Lower lobe of right lung (tissue), 2 donors: Measurements from ENCODE around the gene VSNL1. TPM values are rescaled to one million over a fixed set of nuclear protein-coding genes. Genes with fewer than 3 reads are reported as not detected.

ENCODE experiments used
- ATAC-seq, 2 donors: fragments of 200-7000 bp; cut with Tn5 transposase; one replicate each; pipeline ENCODE4 v1.9.1; 2020 to 2022; ENCODE audit warnings: mild to moderate bottlenecking in 2 of 2, moderate library complexity in 2 of 2
- DNase-seq: peaks from one replicate; pipeline ENCODE4 v3.0.0-alpha.2; 2020
- H3K27ac ChIP-seq: fragments of 200-600 bp; one replicate; pipeline ENCODE4 v1.8.0; 2022
- H3K27me3 ChIP-seq: fragments of 200-600 bp; one replicate; pipeline ENCODE4 v1.8.0; 2022; ENCODE audit warnings: low read depth
- H3K36me3 ChIP-seq: fragments of 200-600 bp; one replicate; pipeline ENCODE4 v1.8.0; 2022; ENCODE audit warnings: mild to moderate bottlenecking
- H3K4me1 ChIP-seq: fragments of 200-600 bp; one replicate; pipeline ENCODE4 v1.8.0; 2022
- H3K4me3 ChIP-seq: fragments of 200-600 bp; one replicate; pipeline ENCODE4 v1.8.0; 2022; ENCODE audit warnings: mild to moderate bottlenecking
- H3K9me3 ChIP-seq: fragments of 200-600 bp; one replicate; pipeline ENCODE4 v1.8.0; 2022
- intact Hi-C: fragments of 100-400 bp; cut with DNase I; formaldehyde crosslinking; loops from one replicate; pipeline ENCODE4 v1.11.0; 2022
- total RNA-seq: library from RNA; stranded (reverse); fragmentation: NEBNext Ultra II Directional; extraction: Animal tissue kit (Norgen Biotek cat#: 25700); gene quantifications from one replicate; pipeline ENCODE4 v1.2.1, GENCODE V29; 2021
- TF ChIP-seq, protein P1 (sequence below): fragments of 200-600 bp; IDR thresholded peaks from one replicate; pipeline ENCODE4 v1.8.0; 2022; ENCODE audit warnings: antibody characterized with exemption, mild to moderate bottlenecking
- donor health status: DM: no; HTN: yes; CAD: no; lungs with severe emphysema.

VSNL1 gene
- total RNA-seq, 1 donor from 2014 or later, result 1.6 TPM

DNA sequence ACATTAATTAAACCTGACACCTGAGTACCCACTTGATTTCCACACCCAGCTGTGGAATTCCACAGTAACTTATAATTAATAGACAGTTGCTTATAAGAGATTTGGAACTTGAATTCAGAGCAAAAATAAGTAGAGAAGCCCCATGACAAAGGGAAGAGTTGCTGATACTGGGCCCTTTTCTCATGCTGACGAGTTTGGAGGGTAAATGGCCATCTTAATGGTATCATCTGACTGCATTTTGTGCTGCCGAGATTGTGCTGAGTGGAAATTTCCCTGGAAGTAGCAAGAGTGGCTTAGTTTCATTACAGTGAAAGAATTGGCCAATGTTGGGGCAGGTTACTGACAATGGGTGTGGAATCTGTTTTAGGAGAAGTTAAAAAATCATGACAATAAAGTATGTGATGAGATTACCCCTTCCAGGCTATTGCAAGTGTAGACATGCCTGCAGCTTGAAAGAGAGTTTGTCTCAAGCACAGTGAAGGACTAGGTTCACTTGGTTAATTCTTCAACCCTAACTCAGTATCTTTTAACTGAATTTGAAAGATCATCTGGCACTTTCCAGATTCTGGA is 49.9 kb downstream of the VSNL1 start:
- intact Hi-C loops, result no loop called here
- Histone ChIP-seq H3K4me1 (peaks cover 14% of the 10 kb centered on the region), H3K9me3 (no peaks in the 10 kb centered on the region), H3K27me3 (no peaks in the 10 kb centered on the region), H3K27ac (no peak overlapping the region), H3K4me3 (no peak overlapping the region), H3K36me3 (no peaks in the 10 kb centered on the region)
- TF ChIP-seq, protein P1, sequence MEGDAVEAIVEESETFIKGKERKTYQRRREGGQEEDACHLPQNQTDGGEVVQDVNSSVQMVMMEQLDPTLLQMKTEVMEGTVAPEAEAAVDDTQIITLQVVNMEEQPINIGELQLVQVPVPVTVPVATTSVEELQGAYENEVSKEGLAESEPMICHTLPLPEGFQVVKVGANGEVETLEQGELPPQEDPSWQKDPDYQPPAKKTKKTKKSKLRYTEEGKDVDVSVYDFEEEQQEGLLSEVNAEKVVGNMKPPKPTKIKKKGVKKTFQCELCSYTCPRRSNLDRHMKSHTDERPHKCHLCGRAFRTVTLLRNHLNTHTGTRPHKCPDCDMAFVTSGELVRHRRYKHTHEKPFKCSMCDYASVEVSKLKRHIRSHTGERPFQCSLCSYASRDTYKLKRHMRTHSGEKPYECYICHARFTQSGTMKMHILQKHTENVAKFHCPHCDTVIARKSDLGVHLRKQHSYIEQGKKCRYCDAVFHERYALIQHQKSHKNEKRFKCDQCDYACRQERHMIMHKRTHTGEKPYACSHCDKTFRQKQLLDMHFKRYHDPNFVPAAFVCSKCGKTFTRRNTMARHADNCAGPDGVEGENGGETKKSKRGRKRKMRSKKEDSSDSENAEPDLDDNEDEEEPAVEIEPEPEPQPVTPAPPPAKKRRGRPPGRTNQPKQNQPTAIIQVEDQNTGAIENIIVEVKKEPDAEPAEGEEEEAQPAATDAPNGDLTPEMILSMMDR, result no peak
- DNase-seq (no peak), ATAC-seq (no peak)

DNA sequence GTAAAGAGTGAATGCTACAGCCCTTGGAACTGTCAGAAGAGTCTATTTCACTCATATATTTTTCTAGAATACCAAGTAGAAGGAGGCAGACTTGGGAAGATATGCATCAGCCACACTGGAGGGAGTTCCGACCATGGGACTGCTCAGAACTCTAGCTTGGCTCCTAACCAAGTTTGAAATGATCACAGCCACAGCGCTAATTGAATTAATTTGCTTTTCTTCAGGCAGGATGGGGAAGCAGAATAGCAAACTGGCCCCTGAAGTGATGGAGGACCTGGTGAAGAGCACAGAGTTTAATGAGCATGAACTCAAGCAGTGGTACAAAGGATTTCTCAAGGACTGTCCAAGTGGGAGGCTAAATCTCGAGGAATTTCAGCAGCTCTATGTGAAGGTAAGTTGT is 51.4 kb downstream of the VSNL1 start:
- no peaks in the 10 kb centered on the region for H3K36me3 ChIP-seq
- no peaks in the 10 kb centered on the region for H3K9me3 ChIP-seq
- intact Hi-C loops, result no loop called here
- H3K27me3 ChIP-seq, result no peaks in the 10 kb centered on the region
- H3K4me3 ChIP-seq, result no peak overlapping the region
- DNase-seq (no peak), ATAC-seq (no peak)
- TF ChIP-seq, protein P1, result no peak
- peaks cover 14% of the 10 kb centered on the region for H3K4me1 ChIP-seq
- no peak overlapping the region for H3K27ac ChIP-seq

DNA sequence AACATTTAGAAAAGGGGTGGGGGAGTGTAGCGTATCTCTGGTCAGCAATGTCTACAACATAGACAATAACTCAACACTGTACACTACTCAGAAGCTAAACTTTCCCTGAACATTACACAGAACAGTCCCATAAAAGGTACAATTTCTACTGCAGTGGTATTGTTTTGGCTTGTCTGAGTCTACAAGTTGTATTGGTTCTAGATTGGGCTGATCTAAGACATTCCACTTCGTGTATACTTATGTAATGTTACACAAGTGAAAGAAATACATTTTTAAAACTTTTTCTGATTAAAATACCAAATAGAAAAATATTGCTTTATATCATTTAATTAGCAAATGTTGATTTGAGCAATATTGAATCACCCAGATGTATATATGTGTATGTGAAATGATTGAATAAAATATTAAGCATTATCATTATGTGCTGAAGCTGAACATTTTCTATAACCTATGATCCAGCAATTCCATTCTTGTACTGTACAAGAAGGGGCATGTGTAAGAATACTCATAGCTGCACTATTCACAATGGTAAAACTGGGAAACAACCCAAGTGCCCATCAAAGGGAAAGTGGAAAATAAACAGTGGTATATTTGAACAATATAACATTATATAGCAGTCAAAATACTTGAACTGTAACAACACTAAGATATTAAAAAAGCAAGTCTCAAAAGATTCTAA is 52.4 kb downstream of the VSNL1 start:
- TF ChIP-seq, protein P1, result no peak
- Histone ChIP-seq H3K9me3 (no peaks in the 10 kb centered on the region), H3K4me3 (no peak overlapping the region), H3K36me3 (no peaks in the 10 kb centered on the region), H3K27me3 (no peaks in the 10 kb centered on the region), H3K4me1 (peaks cover 14% of the 10 kb centered on the region), H3K27ac (no peak overlapping the region)
- intact Hi-C loops, result no loop called here
- ATAC-seq (no peak), DNase-seq (no peak)

DNA sequence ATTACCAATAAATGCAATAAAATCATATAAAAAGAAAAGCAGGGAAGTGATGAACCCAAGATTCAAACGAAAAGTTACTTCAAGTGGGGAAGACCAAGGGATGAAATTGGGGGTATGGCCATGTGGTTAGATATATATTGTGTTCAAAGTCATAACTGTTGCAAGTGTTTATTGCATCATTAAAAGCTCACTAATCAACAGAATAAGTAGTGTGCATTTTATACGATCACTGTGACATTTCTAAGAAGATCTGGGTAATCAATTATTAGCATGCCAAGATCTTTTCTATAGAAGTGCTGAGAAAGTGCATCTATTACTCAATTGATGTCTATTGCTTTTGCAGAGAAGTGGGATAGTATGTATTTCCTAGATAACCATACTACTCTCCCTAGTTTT is 52.9 kb downstream of the VSNL1 start:
- DNase-seq, result no peak
- no peak overlapping the region for H3K4me3 ChIP-seq
- TF ChIP-seq, protein P1, result no peak
- H3K4me1 ChIP-seq, result peaks cover 14% of the 10 kb centered on the region
- no peaks in the 10 kb centered on the region for H3K9me3 ChIP-seq
- no peak overlapping the region for H3K27ac ChIP-seq
- no peak for ATAC-seq
- H3K36me3 ChIP-seq, result no peaks in the 10 kb centered on the region
- no peaks in the 10 kb centered on the region for H3K27me3 ChIP-seq
- intact Hi-C loops, result no loop called here

DNA sequence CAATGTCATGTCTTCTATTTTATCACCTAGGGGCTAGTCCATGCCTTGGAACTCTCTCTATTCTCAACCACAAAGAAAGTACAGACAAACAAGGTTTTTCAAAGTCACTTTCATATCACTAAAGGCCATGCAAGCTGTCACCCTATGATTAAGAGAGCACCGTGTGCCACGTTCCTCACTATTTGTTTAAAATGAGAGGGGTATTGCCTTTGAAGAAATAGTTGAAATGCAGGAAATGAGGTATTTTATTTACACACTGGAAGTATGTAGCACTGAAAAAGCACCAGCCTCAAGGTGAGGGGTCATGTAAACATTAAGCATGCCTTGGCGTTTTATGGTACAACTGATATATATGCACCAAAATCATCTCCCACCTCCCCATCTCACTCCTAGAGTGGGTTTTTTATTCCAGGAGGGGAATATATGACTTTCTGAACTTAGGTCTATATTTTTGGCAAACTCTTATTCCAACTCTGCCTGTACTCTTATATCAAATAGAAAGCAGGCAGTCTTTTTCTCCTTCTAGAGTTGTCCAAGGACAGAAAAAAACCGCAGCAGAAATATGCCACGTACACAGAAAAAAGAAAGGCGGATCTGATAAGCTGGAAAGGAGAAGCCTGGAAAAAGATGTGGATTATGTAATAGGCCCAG is 53.5 kb downstream of the VSNL1 start:
- TF ChIP-seq, protein P1, result no peak
- no peaks in the 10 kb centered on the region for H3K9me3 ChIP-seq
- H3K36me3 ChIP-seq, result no peaks in the 10 kb centered on the region
- no peak overlapping the region for H3K4me3 ChIP-seq
- H3K27me3 ChIP-seq, result no peaks in the 10 kb centered on the region
- no peak overlapping the region for H3K27ac ChIP-seq
- intact Hi-C loops, result no loop called here
- ATAC-seq (no peak), DNase-seq (no peak)
- peaks cover 14% of the 10 kb centered on the region for H3K4me1 ChIP-seq
